MCF 10A (cell line): ENCODE data around the gene SLC45A3. TPM values are rescaled to one million over a fixed set of nuclear protein-coding genes. Genes with fewer than 3 reads are reported as not detected.
A peak's percentile ranks its signal among the peaks of the same experiment; 100 is the strongest.

Experiments
- BruUV-seq: library from RNA; stranded (reverse); fragments of 400-500 nt; replicated peaks from 2 replicates; lab custom pipeline; 2021; lab: Mats Ljungman, UMichigan
- CTCF ChIA-PET: fragments of 300-600 bp; sonication (Branson Sonifier 250); formaldehyde crosslinking; extraction: SDS; loops from one replicate; lab custom pipeline; 2021; ENCODE audit warnings: antibody characterized with exemption, inconsistent platforms; lab: Yijun Ruan, JAX
- POLR2A ChIA-PET: fragments of 300-600, 350-650 bp; sonication (Branson Sonifier 250); formaldehyde crosslinking; extraction: SDS; loops from one replicate; lab custom pipeline; 2020; ENCODE audit warnings: antibody characterized with exemption, inconsistent platforms; lab: Yijun Ruan, JAX
- DNase-seq: peaks from one replicate; pipeline ENCODE4 v3.0.0-alpha.2; 2018; ENCODE audit not compliant: unreplicated experiment
- H3K27ac Mint-ChIP-seq: one replicate; pipeline ENCODE4 v1.8.0; 2022; ENCODE audit warnings: mild to moderate bottlenecking, low read depth, mixed read lengths; ENCODE audit not compliant: unreplicated experiment
- H3K27me3 Mint-ChIP-seq: one replicate; pipeline ENCODE4 v1.8.0; 2022; ENCODE audit warnings: mixed read lengths; ENCODE audit not compliant: insufficient read depth, unreplicated experiment
- H3K36me3 Mint-ChIP-seq: one replicate; pipeline ENCODE4 v1.8.0; 2022; ENCODE audit warnings: mild to moderate bottlenecking, moderate library complexity, mixed read lengths; ENCODE audit not compliant: insufficient read depth, unreplicated experiment
- H3K4me1 Mint-ChIP-seq: one replicate; pipeline ENCODE4 v1.8.0; 2022; ENCODE audit warnings: mixed read lengths; ENCODE audit not compliant: insufficient read depth, unreplicated experiment
- H3K4me3 Mint-ChIP-seq: one replicate; pipeline ENCODE4 v1.8.0; 2022; ENCODE audit warnings: mild to moderate bottlenecking, moderate library complexity, mixed read lengths; ENCODE audit not compliant: unreplicated experiment
- H3K9me3 Mint-ChIP-seq: one replicate; pipeline ENCODE4 v1.8.0; 2022; ENCODE audit warnings: mixed read lengths; ENCODE audit not compliant: unreplicated experiment
- CTCF ChIP-seq: fragments of 200-600 bp; IDR thresholded peaks from one replicate; pipeline ENCODE4 v1.8.0; 2022; ENCODE audit warnings: antibody characterized with exemption, mild to moderate bottlenecking; ENCODE audit not compliant: unreplicated experiment
- intact Hi-C: fragments of 100-400 bp; cut with micrococcal nuclease; formaldehyde crosslinking; loops from 2 replicates; pipeline ENCODE4 v1.14.1; 2022
- total RNA-seq: library from RNA; stranded (reverse); gene quantifications from 2 replicates; pipeline ENCODE4 v1.2.3, GENCODE V29; 2022

Gene SLC45A3
- total RNA-seq, 1 experiment from 2014 or later = 3.1 TPM

- CTCF ChIA-PET = interaction anchor here (0.5 to 7.2 kb wide), 35 partner anchors 10 to 1137 kb away, joined by 3 to 185 read pairs (median 4); partner anchors contain the start of genes PIK3C2B and SLC45A3
- Mint-ChIP-seq H3K4me3 (peak within 1 kb of the TSS; percentile 90), H3K36me3 (peaks cover 16% of the 10 kb centered on the region), H3K27ac (peak within 1 kb of the TSS; percentile 91), H3K4me1 (peaks cover 35% of the 10 kb centered on the region), H3K27me3 (no peaks in the 10 kb centered on the region), H3K9me3 (no peaks in the 10 kb centered on the region)
- peak; percentile 100 for DNase-seq
- POLR2A ChIA-PET = interaction anchor here (0.6 to 11.6 kb wide), 48 partner anchors 7 to 1400 kb away, joined by 3 to 555 read pairs (median 5); partner anchors contain the start of genes C1orf116, CDK18, NUCKS1 and RAB29
- TSS peak; percentile 86 for BruUV-seq
- intact Hi-C loops = loop anchor here (1.0 to 2.0 kb wide), 4 partner anchors 25 to 103 kb away; no protein-coding TSS in a partner anchor
- TF ChIP-seq CTCF = peak; percentile 87
Measured at GRCh38 chr1:205631768-205632668, 48.3 kb downstream of the SLC45A3 start, which contains the start of gene ELK4. ELK4 (minus strand) TSS chr1:205632011; CDS start chr1:205623882, 8,129 bp downstream.

GRCh38 chr1:205631010-205631767 is 49.1 kb downstream of the SLC45A3 start:
- TSS peak; percentile 42 for BruUV-seq
- DNase-seq = peak; percentile 92
- Mint-ChIP-seq H3K9me3 (no peaks in the 10 kb centered on the region), H3K27me3 (no peaks in the 10 kb centered on the region), H3K4me3 (peak overlapping the region; percentile 90), H3K4me1 (peaks cover 38% of the 10 kb centered on the region), H3K36me3 (peaks cover 24% of the 10 kb centered on the region), H3K27ac (peak overlapping the region; percentile 91)
- intact Hi-C loops = no loop called here
- TF ChIP-seq CTCF = no peak
- CTCF ChIA-PET = interaction anchor here (0.7 to 7.2 kb wide), 18 partner anchors 9 to 311 kb away, joined by 3 to 185 read pairs (median 6); no protein-coding TSS in a partner anchor
- POLR2A ChIA-PET = interaction anchor here (0.8 to 11.6 kb wide), 30 partner anchors 8 to 370 kb away, joined by 3 to 555 read pairs (median 7); partner anchors contain the start of genes NUCKS1 and RAB29

- ChIA-PET POLR2A (interaction anchor here (0.8 to 11.6 kb wide), 20 partner anchors 9 to 371 kb away, joined by 3 to 555 read pairs (median 8); partner anchors contain the start of gene NUCKS1), CTCF (interaction anchor here (0.7 to 7.2 kb wide), 12 partner anchors 9 to 107 kb away, joined by 3 to 185 read pairs (median 5); no protein-coding TSS in a partner anchor)
- Mint-ChIP-seq H3K4me1 (peaks cover 39% of the 10 kb centered on the region), H3K27ac (peak overlapping the region; percentile 91), H3K4me3 (peak overlapping the region; percentile 90), H3K27me3 (no peaks in the 10 kb centered on the region), H3K36me3 (peaks cover 30% of the 10 kb centered on the region), H3K9me3 (no peaks in the 10 kb centered on the region)
- intact Hi-C loops = no loop called here
- no peak for DNase-seq
- BruUV-seq = no TSS peak
- TF ChIP-seq CTCF = no peak
Measured at GRCh38 chr1:205630651-205631009, 49.7 kb downstream of the SLC45A3 start.
